ENCODE results near the gene RCAN2. TPM values are rescaled to one million over a fixed set of nuclear protein-coding genes. Genes with fewer than 3 reads are reported as not detected.

RCAN2 gene
- total RNA-seq, 1 experiment from 2014 or later = not detected

- ChIA-PET CTCF (no interaction called here), POLR2A (ENCODE audit: low non-redundant PET) (no interaction called here)
- no peaks in the 10 kb centered on the region for H3K9me3 ChIP-seq (ENCODE audit: low read depth, low read length, poor library complexity, severe bottlenecking)
- no peak overlapping the region for H3K4me3 ChIP-seq (ENCODE audit: low read depth, low read length, poor library complexity, severe bottlenecking)
- TF ChIP-seq EZH2 (IDR thresholded peaks at IDR 0.05; ENCODE audit: borderline replicate concordance, low read depth, low read length, poor library complexity, severe bottlenecking) (no peak), CTCF (conservative IDR thresholded peaks at IDR 0.05; ENCODE audit: low read depth, low read length) (no peak)
- no peak overlapping the region for H3K27ac ChIP-seq (ENCODE audit: low read depth, low read length, poor library complexity, severe bottlenecking)
- H3K4me1 ChIP-seq (ENCODE audit: insufficient read depth, low read length, poor library complexity, severe bottlenecking) = no peaks in the 10 kb centered on the region
- BruUV-seq (replicated peaks) = no TSS peak
- no peak for DNase-seq (ENCODE audit: low spot score)
- no peaks in the 10 kb centered on the region for H3K36me3 ChIP-seq (ENCODE audit: insufficient read depth, low read length, poor library complexity, severe bottlenecking)
- intact Hi-C loops (cut with micrococcal nuclease; ENCODE audit: unreplicated experiment) = no loop called here
- H3K27me3 ChIP-seq (replicated peaks; ENCODE audit: insufficient read depth, low read depth, low read length, poor library complexity) = peaks cover 26% of the 10 kb centered on the region
These were observed 90.4 kb downstream of the RCAN2 start for GRCh38 chr6:46400898-46401297.

DNA sequence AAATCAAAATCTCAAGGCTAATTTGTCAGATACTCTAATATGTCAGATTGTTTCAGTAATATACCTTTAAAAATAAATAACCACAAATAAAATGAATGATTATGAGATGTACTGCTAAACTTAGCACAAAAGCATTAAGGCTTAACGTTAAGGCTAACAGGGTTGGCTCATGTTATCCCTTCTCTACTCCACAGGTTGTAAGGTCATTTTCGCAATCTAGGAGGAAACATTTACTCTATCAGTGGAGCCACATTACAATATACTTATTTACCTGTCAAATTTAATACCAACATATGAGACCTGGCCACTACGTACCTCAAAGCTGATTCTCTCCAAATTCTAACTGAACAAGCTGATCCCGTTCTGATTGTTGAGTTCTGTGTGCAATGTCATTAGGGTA, 95.7 kb downstream of the RCAN2 start:
- no TSS peak for BruUV-seq (replicated peaks)
- no peaks in the 10 kb centered on the region for H3K4me1 ChIP-seq (ENCODE audit: insufficient read depth, low read length, poor library complexity, severe bottlenecking)
- no peak overlapping the region for H3K27ac ChIP-seq (ENCODE audit: low read depth, low read length, poor library complexity, severe bottlenecking)
- ChIA-PET POLR2A (ENCODE audit: low non-redundant PET) (no interaction called here), CTCF (no interaction called here)
- TF ChIP-seq CTCF (conservative IDR thresholded peaks at IDR 0.05; ENCODE audit: low read depth, low read length) = no peak
- TF ChIP-seq EZH2 (IDR thresholded peaks at IDR 0.05; ENCODE audit: borderline replicate concordance, low read depth, low read length, poor library complexity, severe bottlenecking) = no peak
- no peak overlapping the region for H3K4me3 ChIP-seq (ENCODE audit: low read depth, low read length, poor library complexity, severe bottlenecking)
- no peaks in the 10 kb centered on the region for H3K36me3 ChIP-seq (ENCODE audit: insufficient read depth, low read length, poor library complexity, severe bottlenecking)
- no peak for DNase-seq (ENCODE audit: low spot score)
- intact Hi-C loops (cut with micrococcal nuclease; ENCODE audit: unreplicated experiment) = no loop called here
- H3K9me3 ChIP-seq (ENCODE audit: low read depth, low read length, poor library complexity, severe bottlenecking) = no peaks in the 10 kb centered on the region
- peaks cover 44% of the 10 kb centered on the region for H3K27me3 ChIP-seq (replicated peaks; ENCODE audit: insufficient read depth, low read depth, low read length, poor library complexity)

DNA sequence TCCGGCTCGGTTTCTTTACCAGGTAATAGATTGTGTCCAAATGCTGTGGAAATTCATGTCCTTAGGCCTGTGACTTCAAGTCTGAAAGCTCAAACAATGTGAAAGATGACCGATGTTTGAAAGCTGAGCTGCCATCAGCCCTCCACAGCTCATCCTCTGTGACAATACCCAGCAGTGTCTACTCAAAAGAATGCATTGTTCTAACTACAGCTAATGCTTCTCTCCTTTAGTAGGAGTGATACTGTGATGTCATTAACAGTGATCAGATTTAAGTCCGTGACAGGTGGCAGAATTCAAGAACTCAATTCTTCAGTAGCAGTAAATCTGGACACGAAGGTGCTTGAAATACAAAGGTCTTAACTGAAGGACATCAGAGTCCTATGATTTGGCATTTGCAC, 97.3 kb downstream of the RCAN2 start:
- H3K36me3 ChIP-seq (ENCODE audit: insufficient read depth, low read length, poor library complexity, severe bottlenecking) = no peaks in the 10 kb centered on the region
- POLR2A ChIA-PET (ENCODE audit: low non-redundant PET) = no interaction called here
- H3K27me3 ChIP-seq (replicated peaks; ENCODE audit: insufficient read depth, low read depth, low read length, poor library complexity) = peaks cover 39% of the 10 kb centered on the region
- H3K4me1 ChIP-seq (ENCODE audit: insufficient read depth, low read length, poor library complexity, severe bottlenecking) = no peaks in the 10 kb centered on the region
- intact Hi-C loops (cut with micrococcal nuclease; ENCODE audit: unreplicated experiment) = no loop called here
- CTCF ChIA-PET = no interaction called here
- TF ChIP-seq CTCF (conservative IDR thresholded peaks at IDR 0.05; ENCODE audit: low read depth, low read length) (no peak), EZH2 (IDR thresholded peaks at IDR 0.05; ENCODE audit: borderline replicate concordance, low read depth, low read length, poor library complexity, severe bottlenecking) (no peak)
- no TSS peak for BruUV-seq (replicated peaks)
- H3K4me3 ChIP-seq (ENCODE audit: low read depth, low read length, poor library complexity, severe bottlenecking) = no peak overlapping the region
- H3K27ac ChIP-seq (ENCODE audit: low read depth, low read length, poor library complexity, severe bottlenecking) = no peak overlapping the region
- no peak for DNase-seq (ENCODE audit: low spot score)
- no peaks in the 10 kb centered on the region for H3K9me3 ChIP-seq (ENCODE audit: low read depth, low read length, poor library complexity, severe bottlenecking)

Data from A673 (cell line).